GM23248 (cell line): ENCODE measurements around the gene GBP3. TPM values are rescaled to one million over a fixed set of nuclear protein-coding genes. Genes with fewer than 3 reads are reported as not detected.
"Not testable (repeated sequence)": the region's sequence is repeated elsewhere in the genome, so short reads cannot be mapped to it uniquely, and the experiment has no call there.

ENCODE experiments used
- DNase-seq: peaks from one replicate; pipeline ENCODE4 v3.0.0-alpha.2; 2015
- H2AFZ ChIP-seq: fragments of 200-600 bp; sonication (generic); 2 replicates; pipeline ENCODE4 v1.6.1; 2016; ENCODE audit warnings: antibody characterized with exemption
- H3F3A ChIP-seq: fragments of 200-600 bp; sonication (generic); 2 replicates; pipeline ENCODE4 v1.6.1; 2016; ENCODE audit warnings: mild to moderate bottlenecking, antibody characterized with exemption, mixed run types; ENCODE audit not compliant: insufficient read depth
- H3K27ac ChIP-seq: fragments of 200-600 bp; sonication (generic); 2 replicates; pipeline ENCODE4 v1.5.1; 2016; ENCODE audit warnings: mild to moderate bottlenecking
- H3K27me3 ChIP-seq: fragments of 200-600 bp; sonication (generic); replicated peaks from 2 replicates; pipeline ENCODE4 v1.6.1; 2016; ENCODE audit warnings: mild to moderate bottlenecking; ENCODE audit not compliant: insufficient read depth
- H3K36me3 ChIP-seq: fragments of 200-600 bp; sonication (generic); 2 replicates; pipeline ENCODE4 v1.6.1; 2016; ENCODE audit warnings: low read depth, mild to moderate bottlenecking
- H3K4me1 ChIP-seq: fragments of 200-600 bp; sonication (generic); 2 replicates; pipeline ENCODE4 v1.6.1; 2016; ENCODE audit warnings: mild to moderate bottlenecking; ENCODE audit not compliant: insufficient read depth
- H3K4me2 ChIP-seq: fragments of 200-600 bp; sonication (generic); one replicate; pipeline ENCODE4 v1.6.1; 2016; ENCODE audit warnings: mild to moderate bottlenecking; ENCODE audit not compliant: unreplicated experiment
- H3K4me3 ChIP-seq: fragments of 200-600 bp; sonication (generic); 2 replicates; pipeline ENCODE4 v1.5.1; 2016; ENCODE audit warnings: mild to moderate bottlenecking
- H3K79me2 ChIP-seq: fragments of 200-600 bp; sonication (generic); 2 replicates; pipeline ENCODE4 v1.6.1; 2016; ENCODE audit warnings: mild to moderate bottlenecking; ENCODE audit not compliant: insufficient read depth
- H3K9ac ChIP-seq: fragments of 200-600 bp; sonication (generic); 2 replicates; pipeline ENCODE4 v1.6.1; 2016; ENCODE audit warnings: mild to moderate bottlenecking
- H3K9me2 ChIP-seq: fragments of 200-600 bp; sonication (generic); 2 replicates; pipeline ENCODE4 v1.6.1; 2016; ENCODE audit warnings: mixed run types, mild to moderate bottlenecking, moderate library complexity; ENCODE audit not compliant: insufficient read depth
- H3K9me3 ChIP-seq: fragments of 200-600 bp; sonication (generic); one replicate; pipeline ENCODE4 v1.6.1; 2017; ENCODE audit warnings: low read depth
- H4K20me1 ChIP-seq: fragments of 200-600 bp; sonication (generic); 2 replicates; pipeline ENCODE4 v1.6.0; 2016; ENCODE audit not compliant: insufficient read depth
- EZH2 ChIP-seq: fragments of 200-600 bp; sonication (generic); IDR thresholded peaks from 2 replicates; pipeline ENCODE4 v1.6.1; 2018; ENCODE audit warnings: antibody characterized with exemption, mild to moderate bottlenecking; ENCODE audit not compliant: insufficient read depth, poor library complexity, severe bottlenecking
- EZH2phosphoT487 ChIP-seq: fragments of 200-600 bp; sonication (generic); IDR thresholded peaks from 2 replicates; pipeline ENCODE4 v1.6.1; 2018; ENCODE audit warnings: antibody characterized with exemption, moderate library complexity, mild to moderate bottlenecking, low read depth; ENCODE audit not compliant: insufficient read depth
- WGBS, 2 experiments: methylation state at CpG; one replicate each; pipeline ENCODE4 v1.1.6; 2015 to 2017; ENCODE audit warnings: low lambda C conversion rate in 2 of 2, low coverage in 1 of 2; ENCODE audit errors: missing lambda C conversion rate in 2 of 2; 5-methylcytosine and 5-hydroxymethylcytosine counted together
- in situ Hi-C: fragments of 300-500 bp; cut with MboI; formaldehyde crosslinking; loops from 2 replicates; pipeline ENCODE4 v1.15.0; 2020
- polyA plus RNA-seq: library from polyadenylated mRNA; unstranded; fragments of >200 nt; fragmentation: Nextera tagmentation; extraction: Ambion mirVana; gene quantifications from 2 replicates; pipeline ENCODE4 v1.2.1, GENCODE V29; 2016
- total RNA-seq: library from RNA; depleted of rRNA; stranded (reverse); fragments of >200 nt; shearing (Covaris generic); gene quantifications from 2 replicates; pipeline ENCODE4 v1.2.3, GENCODE V29; 2014

Gene GBP3
- total and polyA plus RNA-seq, 2 experiments from 2014 or later, result 33.1 to 59.9 TPM

DNA sequence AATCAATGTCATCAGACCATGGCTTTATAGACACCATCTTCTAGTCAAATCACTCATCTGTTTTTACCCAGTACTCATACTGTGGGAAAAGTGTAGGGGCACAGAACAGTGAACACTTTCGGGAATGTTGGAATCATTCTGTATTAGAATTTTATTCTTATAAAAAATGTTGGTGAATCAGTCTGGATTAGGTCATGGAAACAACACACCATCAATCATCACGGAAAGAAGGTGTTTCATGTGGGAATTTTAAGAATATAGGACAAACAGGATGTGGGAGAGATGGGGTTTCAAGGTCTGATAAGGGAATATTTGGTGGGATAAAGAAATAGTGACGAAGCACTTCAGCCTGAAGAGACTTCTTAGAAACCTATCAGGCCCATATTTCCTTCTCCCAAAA is 25.1 kb upstream of the GBP3 start:
- Histone ChIP-seq H3K4me1 (no peaks in the 10 kb centered on the region), H4K20me1 (no peaks in the 10 kb centered on the region), H3K4me2 (no peak overlapping the region), H3K36me3 (peaks cover 6% of the 10 kb centered on the region; the same call in 1 of the 2 replicates), H3K27me3 (no peaks in the 10 kb centered on the region), H3K9ac (no peak overlapping the region), H3K4me3 (no peak overlapping the region), H3F3A (no peaks in the 10 kb centered on the region), H3K9me3 (no peaks in the 10 kb centered on the region), H2AFZ (no peak overlapping the region), H3K9me2 (no peaks in the 10 kb centered on the region), H3K79me2 (no peaks in the 10 kb centered on the region), H3K27ac (no peak overlapping the region)
- in situ Hi-C loops, result no loop called here
- 86 to 89% methylated on average over 3 of the region's 3 CpGs for WGBS, 2 experiments
- peak; percentile 19 for DNase-seq
- TF ChIP-seq EZH2phosphoT487 (no peak), EZH2 (no peak)

DNA sequence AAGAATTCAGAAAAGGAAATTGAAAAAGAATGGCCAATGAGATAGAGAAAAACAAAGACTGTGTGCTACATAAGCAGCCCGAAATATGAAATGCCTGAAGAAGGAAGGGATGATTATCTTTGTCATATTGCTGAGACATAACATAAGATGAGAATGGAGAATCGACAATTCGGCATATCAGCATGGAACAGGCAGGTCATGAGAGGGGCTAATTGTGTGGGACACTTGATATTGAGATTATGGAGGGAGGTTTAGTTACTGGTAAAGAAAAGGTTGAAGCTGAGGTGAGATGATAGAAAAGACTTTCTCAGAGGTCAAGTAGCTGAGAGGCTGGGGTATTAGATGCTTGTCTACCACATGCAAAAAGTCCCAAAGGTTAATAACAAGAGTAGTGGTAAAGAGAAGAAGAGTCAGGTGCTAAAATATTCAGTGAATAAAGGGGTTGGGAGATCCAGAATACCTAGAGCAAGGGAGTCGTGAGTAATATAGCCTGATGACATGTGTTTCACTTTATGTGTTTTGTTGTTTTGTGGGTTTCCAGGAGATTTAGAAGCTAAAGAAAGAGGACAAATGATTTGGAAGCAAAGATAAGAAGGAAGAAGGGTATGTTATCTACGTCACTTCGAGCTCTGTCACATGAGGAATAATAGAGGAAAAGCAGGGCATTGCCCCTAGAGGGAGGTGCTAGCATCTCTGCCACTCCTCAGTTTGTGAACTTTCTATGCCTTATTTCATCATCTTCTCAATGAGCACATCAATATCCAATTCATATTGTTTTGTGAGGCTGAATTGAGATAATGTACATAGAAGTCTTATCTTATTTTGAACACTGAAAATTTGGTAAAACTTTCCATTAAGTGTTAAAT is 23.9 kb upstream of the GBP3 start:
- H3K9me2 ChIP-seq, in situ Hi-C loops, H3K27ac ChIP-seq, H3K27me3 ChIP-seq, H3K9me3 ChIP-seq, H3K4me1 ChIP-seq, H3K4me2 ChIP-seq, H3F3A ChIP-seq, H3K36me3 ChIP-seq, H2AFZ ChIP-seq, H3K79me2 ChIP-seq, H3K9ac ChIP-seq, H3K4me3 ChIP-seq, H4K20me1 ChIP-seq: not testable (repeated sequence)
- WGBS, 2 experiments, result 85 to 91% methylated on average over 6 of the region's 6 CpGs
- DNase-seq, result peak; percentile 3

DNA sequence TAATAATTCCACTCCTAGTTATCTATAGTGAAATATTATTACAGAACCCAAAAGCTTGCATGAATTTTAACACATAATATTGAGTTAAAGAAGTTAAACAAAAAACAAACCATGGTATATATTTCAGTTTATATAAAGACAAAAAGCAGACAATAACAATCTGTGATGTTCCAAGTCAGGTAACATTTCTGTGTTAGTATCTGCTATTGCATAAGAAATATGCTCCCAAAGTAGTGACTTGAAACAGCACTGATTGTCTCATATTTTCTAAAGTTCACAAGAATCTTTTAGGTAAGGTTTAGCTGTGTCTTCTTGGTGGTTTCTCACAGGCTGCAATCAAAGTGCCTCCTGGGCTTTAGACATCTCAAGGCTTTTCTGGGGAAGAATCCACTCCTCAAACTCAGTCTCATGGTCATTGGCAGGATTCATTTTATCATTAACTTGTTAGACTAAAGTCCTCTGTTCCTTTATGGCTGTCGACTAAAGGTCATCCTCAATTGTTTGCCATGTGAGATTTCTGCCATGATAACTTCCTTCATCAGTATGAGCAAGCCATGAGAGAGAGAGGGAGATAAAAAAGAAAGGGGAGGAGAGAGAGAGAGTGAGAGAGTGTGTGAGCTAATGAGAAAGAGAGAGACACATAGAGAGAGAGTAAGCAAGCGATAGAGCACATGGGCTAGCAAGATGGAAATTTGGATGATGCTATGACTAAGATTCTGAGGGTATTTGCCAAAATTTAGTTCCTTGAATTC is 22.5 kb upstream of the GBP3 start:
- Histone ChIP-seq H3K4me1 (peaks cover 8% of the 10 kb centered on the region), H3F3A (peaks cover 5% of the 10 kb centered on the region; the same call in 1 of the 2 replicates), H3K36me3 (no peaks in the 10 kb centered on the region), H3K79me2 (no peaks in the 10 kb centered on the region), H3K27me3 (no peaks in the 10 kb centered on the region), H2AFZ (no peak overlapping the region), H4K20me1 (no peaks in the 10 kb centered on the region), H3K4me3 (no peak overlapping the region), H3K9me2 (no peaks in the 10 kb centered on the region), H3K9me3 (no peaks in the 10 kb centered on the region), H3K4me2 (no peak overlapping the region), H3K9ac (no peak overlapping the region), H3K27ac (no peak overlapping the region)
- DNase-seq, result no peak
- in situ Hi-C loops, result no loop called here
- WGBS, 2 experiments, result 67 to 81% methylated on average over 2 of the region's 2 CpGs
- TF ChIP-seq EZH2 (no peak), EZH2phosphoT487 (no peak)

DNA sequence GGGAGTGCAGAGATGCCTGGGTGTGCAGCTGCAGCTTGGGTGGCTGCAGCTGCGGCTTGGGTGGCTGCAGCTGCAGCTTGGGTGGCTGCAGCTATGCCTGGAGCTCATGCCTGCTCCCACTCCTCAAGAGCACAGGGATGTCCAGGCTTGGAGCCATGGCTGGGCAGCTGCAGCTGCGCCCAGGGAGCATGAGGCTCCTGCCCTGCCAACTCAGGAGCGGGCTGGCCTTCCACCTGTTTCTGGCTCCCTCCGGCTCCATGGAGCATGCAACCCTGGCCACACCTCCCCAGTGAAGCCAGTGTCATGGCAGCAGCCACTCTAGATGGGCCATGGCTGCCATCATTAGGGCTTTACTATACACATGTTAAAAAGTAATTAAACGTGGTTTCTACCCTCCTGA is 21.3 kb upstream of the GBP3 start:
- Histone ChIP-seq H3K9ac (no peak overlapping the region), H3K27ac (no peak overlapping the region), H3K4me2 (no peak overlapping the region), H3K4me3 (no peak overlapping the region), H3K27me3 (no peaks in the 10 kb centered on the region), H3K9me3 (no peaks in the 10 kb centered on the region), H2AFZ (no peak overlapping the region), H3K4me1 (peaks cover 8% of the 10 kb centered on the region), H3K79me2 (no peaks in the 10 kb centered on the region), H4K20me1 (no peaks in the 10 kb centered on the region), H3K9me2 (no peaks in the 10 kb centered on the region), H3F3A (peaks cover 5% of the 10 kb centered on the region; the same call in 1 of the 2 replicates), H3K36me3 (no peaks in the 10 kb centered on the region)
- WGBS, 2 experiments, result 64 to 66% methylated on average over 5 of the region's 5 CpGs
- in situ Hi-C loops, result no loop called here
- no peak for TF ChIP-seq EZH2phosphoT487
- no peak for TF ChIP-seq EZH2
- no peak for DNase-seq
